ENCODE data around the gene FKBP11. TPM values are rescaled to one million over a fixed set of nuclear protein-coding genes. Genes with fewer than 3 reads are reported as not detected.
A peak's percentile ranks its signal among the peaks of the same experiment; 100 is the strongest.

FKBP11 gene
- total and polyA plus RNA-seq, 2 of the 13 experiments (the other 11 are each of a cell fraction or from before 2014, with no cell fraction given), result 15.5 to 19.4 TPM

- intact Hi-C loops (cut with micrococcal nuclease; ENCODE audit: unreplicated experiment) (no loop called here), in situ Hi-C loops (cut with HindIII; ENCODE audit: extremely low pct_ligation_motif_present, low pct_unique_long_range_greater_than_20kb) (no loop called here)
- Histone ChIP-seq H3K4me1 (ENCODE audit: insufficient read depth, low read length) (peaks cover 4% of the 10 kb centered on the region; the same call in 1 of the 2 replicates), H4K20me1 (ENCODE audit: insufficient read depth, low read length) (no peaks in the 10 kb centered on the region), H3K27me3 (ENCODE audit: control insufficient read depth in 1 of 2, insufficient read depth in 2 of 2, low read length in 2 of 2) (no peaks in the 10 kb centered on the region), H2AFZ (ENCODE audit: low read length) (no peak overlapping the region), H3K9ac (ENCODE audit: insufficient read depth, low read depth, low read length) (no peak overlapping the region), H3K79me2 (ENCODE audit: insufficient read depth, low read length) (no peaks in the 10 kb centered on the region), H3K9me3 (ENCODE audit: low read length) (no peaks in the 10 kb centered on the region), H3K27ac (ENCODE audit: extremely low read length, insufficient read depth, low read length) (no peak overlapping the region), H3K4me2 (ENCODE audit: low read depth, low read length) (no peak overlapping the region), H3K4me3 (replicated peaks in 1 of 3; ENCODE audit: insufficient read depth in 1 of 3, low read depth in 2 of 3, low read length in 3 of 3) (no peak overlapping the region), H3K36me3 (replicated peaks in 1 of 2; ENCODE audit: control insufficient read depth in 1 of 2, insufficient read depth in 2 of 2, low read length in 2 of 2) (peaks cover 3 to 40% of the 10 kb centered on the region in 2 experiments)
- TF ChIP-seq KIAA2018 (CRISPR knock-in tag; IDR thresholded peaks at IDR 0.05; ENCODE audit: borderline replicate concordance) (no peak), RELA (CRISPR knock-in tag; IDR thresholded peaks at IDR 0.05) (no peak), FOXP1 (IDR thresholded peaks at IDR 0.05) (no peak), FOXP1 (CRISPR knock-in tag; IDR thresholded peaks at IDR 0.05) (no peak), ARHGAP35 (CRISPR knock-in tag; IDR thresholded peaks at IDR 0.05; ENCODE audit: borderline replicate concordance) (no peak), ZNF124 (CRISPR knock-in tag; IDR thresholded peaks at IDR 0.05) (no peak), MXI1 (IDR thresholded peaks at IDR 0.05; ENCODE audit: borderline replicate concordance, low read depth, low read length) (no peak), RNF2 (conservative IDR thresholded peaks at IDR 0.05; ENCODE audit: low read depth) (no peak), SIX4 (CRISPR knock-in tag; IDR thresholded peaks at IDR 0.05) (no peak), ZNF230 (CRISPR knock-in tag; IDR thresholded peaks at IDR 0.05) (no peak), ZNF567 (CRISPR knock-in tag; IDR thresholded peaks at IDR 0.05; ENCODE audit: borderline replicate concordance) (no peak), EZH2 (conservative IDR thresholded peaks at IDR 0.05; ENCODE audit: low read depth, low read length) (no peak), GTF3A (CRISPR knock-in tag; conservative IDR thresholded peaks at IDR 0.05) (no peak)
- DNase-seq (ENCODE audit: low spot score) (no peak), ATAC-seq (no peak), FAIRE-seq (no peak)
- ChIA-PET CTCF (ENCODE audit: low intra/inter-chr PET ratio, low total read pairs) (no interaction called here), POLR2A (no interaction called here)
- BruUV-seq (replicated peaks), result TSS peak; percentile 9
- 95% methylated on average over 1 of the region's 1 CpG for WGBS (ENCODE audit: low lambda C conversion rate)
Measured at GRCh38 chr12:48929551-48929950, 4.3 kb upstream of the FKBP11 start.
